ENCODE measurements around the gene AGER.

AGER gene

DNA sequence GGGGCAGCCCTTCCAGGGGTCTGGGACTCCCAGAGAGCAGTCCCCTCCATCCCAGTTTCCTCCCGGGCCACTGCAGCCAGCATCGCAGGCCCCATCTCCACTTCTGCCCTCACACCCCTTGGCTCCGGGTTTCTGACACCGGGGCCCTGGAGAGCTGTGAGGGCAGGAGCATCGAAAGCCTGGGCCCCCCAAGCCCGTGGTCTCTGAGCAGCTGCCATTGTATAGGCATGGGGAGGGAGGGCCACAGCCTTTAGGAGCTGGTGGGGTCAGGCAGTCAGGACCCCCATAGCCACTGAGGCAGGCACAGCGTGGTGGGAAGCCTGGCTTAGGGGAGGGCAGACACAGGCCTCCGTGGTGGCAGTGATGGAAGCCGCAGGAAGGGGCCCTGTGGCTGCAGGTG is 18.1 kb upstream of the AGER start:
- no peak for TF ChIP-seq ISL1 (CRISPR knock-in tag; IDR thresholded peaks at IDR 0.05)
- no peak for TF ChIP-seq OSR1 (CRISPR knock-in tag; IDR thresholded peaks at IDR 0.05)
- no peak for TF ChIP-seq PATZ1 (CRISPR knock-in tag; IDR thresholded peaks at IDR 0.05; ENCODE audit: borderline replicate concordance)
- TF ChIP-seq ARNTL (CRISPR knock-in tag; IDR thresholded peaks at IDR 0.05; ENCODE audit: borderline replicate concordance, low read depth) = no peak
- TF ChIP-seq ZFP3 (CRISPR knock-in tag; IDR thresholded peaks at IDR 0.05) = no peak
- TF ChIP-seq POU6F1 (CRISPR knock-in tag; IDR thresholded peaks at IDR 0.05; ENCODE audit: borderline replicate concordance, low read depth) = no peak
- TF ChIP-seq CREB5 (CRISPR knock-in tag; IDR thresholded peaks at IDR 0.05; ENCODE audit: low read depth) = no peak
- no peak for TF ChIP-seq ESRRG (CRISPR knock-in tag; IDR thresholded peaks at IDR 0.05)
- no peak for TF ChIP-seq BACH2 (CRISPR knock-in tag; IDR thresholded peaks at IDR 0.05; ENCODE audit: borderline replicate concordance)
- no peak for TF ChIP-seq CSRNP3 (CRISPR knock-in tag; IDR thresholded peaks at IDR 0.05)

DNA sequence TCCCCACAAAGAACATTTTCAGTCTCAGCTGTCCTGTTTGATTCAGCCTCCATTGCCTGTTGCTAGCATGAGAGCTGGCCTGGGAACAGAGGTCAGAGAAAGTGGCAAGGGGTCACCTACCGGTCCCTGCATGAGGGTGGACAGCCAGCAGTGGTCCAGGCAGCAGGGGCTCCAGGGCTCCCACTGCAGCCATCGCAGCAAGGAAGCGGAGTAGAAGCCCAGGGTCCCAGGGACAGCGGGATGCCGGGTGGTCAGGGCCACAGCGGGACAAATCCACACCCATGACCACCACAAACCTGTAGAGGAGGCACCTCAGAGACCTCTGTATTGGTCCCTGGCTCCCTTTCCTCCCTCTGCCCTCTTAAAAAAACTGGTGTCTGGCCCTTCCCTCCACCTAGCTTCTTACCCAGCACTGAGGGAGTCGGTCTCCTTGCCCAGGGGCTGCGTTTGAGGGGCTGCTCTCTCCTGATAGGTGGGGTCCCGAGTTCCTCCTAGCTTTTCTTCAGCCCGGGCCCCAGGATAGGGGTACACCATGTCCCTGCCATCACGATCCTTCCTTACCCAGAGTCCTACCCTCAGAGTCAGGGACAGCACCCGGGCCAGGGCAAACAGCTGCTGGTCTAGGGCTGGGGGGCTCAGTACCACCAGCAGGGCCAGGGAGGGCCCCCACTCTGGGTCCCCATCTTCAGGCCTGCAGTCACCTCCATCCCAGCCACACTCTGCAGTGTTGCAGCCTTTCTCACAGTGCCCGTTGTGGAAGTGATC is 16.8 kb upstream of the AGER start:
- TF ChIP-seq RARB (CRISPR knock-in tag; IDR thresholded peaks at IDR 0.05) (no peak), ZFP30 (CRISPR knock-in tag; IDR thresholded peaks at IDR 0.05) (no peak)
- no peak for ATAC-seq

More for the DNA sequence above, 18.1 kb upstream of the AGER start:
- no peak for ATAC-seq

- TF ChIP-seq ZNF565 (CRISPR knock-in tag; conservative IDR thresholded peaks at IDR 0.05; ENCODE audit: low read depth) = no peak
- ATAC-seq = no peak
These were observed 14.8 kb upstream of the AGER start for GRCh38 chr6:32198866-32199265.

DNA sequence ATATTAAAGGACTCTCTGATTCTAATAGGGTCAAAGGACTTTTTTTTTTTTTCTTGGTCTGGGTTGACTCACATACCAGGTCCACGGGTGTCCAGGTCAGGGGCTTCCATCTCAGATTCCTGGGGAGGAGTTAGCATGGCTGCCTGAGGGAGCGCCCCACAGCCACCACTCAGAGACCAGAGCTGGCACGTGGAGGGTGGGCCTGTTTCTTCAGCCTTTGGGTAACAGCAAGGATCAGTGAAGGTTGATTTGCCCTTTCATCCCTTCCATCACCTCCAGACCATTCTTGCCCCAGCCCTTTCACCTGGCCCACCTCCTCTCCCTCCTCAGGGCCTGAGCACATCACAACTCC is 14.3 kb upstream of the AGER start:
- no peak for ATAC-seq
- no peak for TF ChIP-seq CREB5 (CRISPR knock-in tag; IDR thresholded peaks at IDR 0.05; ENCODE audit: low read depth)
- TF ChIP-seq ZC3H10 (CRISPR knock-in tag; IDR thresholded peaks at IDR 0.05) = no peak
- no peak for TF ChIP-seq PPARA (CRISPR knock-in tag; IDR thresholded peaks at IDR 0.05; ENCODE audit: borderline replicate concordance)
- TF ChIP-seq GLIS3 (CRISPR knock-in tag; IDR thresholded peaks at IDR 0.05) = no peak
- no peak for TF ChIP-seq CSDC2 (CRISPR knock-in tag; IDR thresholded peaks at IDR 0.05)
- no peak for TF ChIP-seq ZFP3 (CRISPR knock-in tag; IDR thresholded peaks at IDR 0.05)

- ATAC-seq = no peak
- no peak for TF ChIP-seq CREB5 (CRISPR knock-in tag; IDR thresholded peaks at IDR 0.05; ENCODE audit: low read depth)
- TF ChIP-seq ZNF70 (CRISPR knock-in tag; IDR thresholded peaks at IDR 0.05) = no peak
- TF ChIP-seq PATZ1 (CRISPR knock-in tag; IDR thresholded peaks at IDR 0.05; ENCODE audit: borderline replicate concordance) = peak; percentile 99; the same call in 1 of the 2 replicates
- no peak for TF ChIP-seq ZNF565 (CRISPR knock-in tag; conservative IDR thresholded peaks at IDR 0.05; ENCODE audit: low read depth)
- 0 out of 2 replicates have a peak, but pooled peaks have one; percentile 1 for TF ChIP-seq ZC3H10 (CRISPR knock-in tag; IDR thresholded peaks at IDR 0.05)
- TF ChIP-seq ZFP3 (CRISPR knock-in tag; IDR thresholded peaks at IDR 0.05) = 0 out of 2 replicates have a peak, but pooled peaks have one; percentile 2
These were observed 12.9 kb upstream of the AGER start for GRCh38 chr6:32196682-32197616.
